Esophagus squamous epithelium (tissue), 4 donors: Measurements from ENCODE around the gene ULBP3.

Experiments used
- CTCF ChIP-seq, 6 experiments: fragments of 450-650 bp in 4 of 6; fragments of 200-600 bp in 2 of 6; sonication (generic) in 2 of 6; IDR thresholded peaks; one replicate each; pipeline ENCODE4 v1.5.1; 2016 to 2019; ENCODE audit warnings: antibody characterized with exemption in 6 of 6, mild to moderate bottlenecking in 4 of 6, moderate library complexity in 4 of 6
- POLR2A ChIP-seq, 4 donors: fragments of 450-650 bp; IDR thresholded peaks; one replicate each; pipeline ENCODE4 v1.6.1; 2017; ENCODE audit warnings: antibody characterized with exemption in 4 of 4, mild to moderate bottlenecking in 4 of 4, moderate library complexity in 3 of 4

- no peak for TF ChIP-seq POLR2A (IDR thresholded peaks at IDR 0.05)
- TF ChIP-seq CTCF (IDR thresholded peaks at IDR 0.05): no peak
These were observed 770 bp downstream of the ULBP3 start for GRCh38 chr6:150068151-150068550.
